ENCODE measurements around the gene ABCC10.
A peak's percentile ranks its signal among the peaks of the same experiment; 100 is the strongest.
"Not testable (repeated sequence)": the region's sequence is repeated elsewhere in the genome, so short reads cannot be mapped to it uniquely, and the experiment has no call there.

The ABCC10 gene

DNA sequence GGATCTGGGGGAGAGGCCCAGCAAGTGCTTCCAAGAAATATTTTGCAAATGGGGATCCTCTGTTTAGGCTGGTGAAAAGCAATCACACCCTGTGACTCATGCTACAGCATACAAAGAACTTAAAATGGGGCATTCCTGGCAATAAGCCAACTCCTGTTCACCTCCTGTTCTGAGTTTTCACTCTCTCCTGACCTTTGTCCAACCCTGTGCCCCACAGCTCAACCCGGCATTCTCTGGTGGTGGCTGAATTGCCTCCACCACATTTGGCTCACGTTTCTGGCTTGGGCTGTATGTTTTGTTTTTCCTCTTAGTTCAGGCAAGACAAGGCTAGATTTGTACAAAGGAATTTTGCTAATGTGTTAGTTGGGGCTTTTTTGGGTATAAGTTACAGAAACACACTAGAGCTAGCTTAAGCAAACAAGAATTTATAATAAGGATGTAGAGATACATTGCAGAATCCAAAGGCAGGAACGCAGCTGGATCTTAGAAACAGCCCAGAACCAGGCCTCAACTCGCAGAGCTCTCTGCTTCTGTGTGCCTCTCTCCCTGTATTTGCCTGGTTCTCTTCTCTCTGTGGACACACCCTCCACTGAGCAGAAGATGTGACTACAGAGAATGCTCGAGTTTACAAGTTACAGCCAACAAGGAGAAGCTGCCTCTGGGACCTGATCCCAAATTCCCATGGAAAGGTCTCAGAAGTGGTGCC, 9.4 kb downstream of the ABCC10 start:
- DNase-seq (ENCODE audit: insufficient read length, low spot score) = peak; percentile 74
- FAIRE-seq = peak; percentile 65

DNA sequence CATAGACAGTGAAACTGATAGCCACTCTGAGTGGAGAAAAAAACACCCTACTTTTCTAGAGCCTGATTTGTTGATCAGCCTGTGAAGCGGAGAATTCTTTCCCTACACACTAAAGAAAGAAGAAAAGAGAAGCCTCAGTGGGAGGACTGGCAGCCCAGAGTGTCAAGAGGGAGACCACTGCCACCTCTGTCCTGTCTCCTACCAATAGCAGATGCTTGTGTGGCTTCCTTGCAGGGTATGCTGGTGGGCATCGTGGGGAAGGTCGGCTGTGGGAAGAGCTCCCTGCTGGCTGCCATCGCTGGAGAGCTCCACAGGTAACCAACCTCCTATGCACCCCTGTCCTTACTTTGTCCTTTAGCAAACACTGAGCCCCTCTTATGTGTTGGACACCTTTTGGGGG, 10.4 kb downstream of the ABCC10 start:
- FAIRE-seq (no peak), DNase-seq (ENCODE audit: insufficient read length, low spot score) (no peak)

DNA sequence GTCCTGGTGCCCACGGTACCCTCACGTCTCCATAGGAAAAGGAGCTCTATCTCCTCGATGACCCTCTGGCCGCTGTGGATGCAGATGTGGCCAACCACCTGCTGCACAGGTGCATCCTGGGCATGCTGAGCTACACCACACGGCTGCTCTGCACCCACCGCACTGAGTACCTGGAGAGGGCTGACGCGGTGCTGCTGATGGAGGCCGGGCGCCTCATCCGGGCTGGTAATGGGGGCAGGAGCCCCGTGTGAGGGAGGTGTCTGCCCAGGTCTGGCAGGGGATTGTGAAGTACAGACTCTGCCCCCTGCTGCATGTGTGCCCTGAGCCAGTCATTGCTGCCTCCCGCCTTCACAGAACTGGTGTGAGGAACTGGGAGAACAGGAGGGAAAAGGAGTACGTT, 15.6 kb downstream of the ABCC10 start:
- FAIRE-seq (no peak), DNase-seq (ENCODE audit: insufficient read length, low spot score) (no peak)

GRCh38 chr6:43444036-43444435, 16.7 kb downstream of the ABCC10 start:
- DNase-seq (ENCODE audit: insufficient read length, low spot score) (no peak), FAIRE-seq (no peak)

DNA sequence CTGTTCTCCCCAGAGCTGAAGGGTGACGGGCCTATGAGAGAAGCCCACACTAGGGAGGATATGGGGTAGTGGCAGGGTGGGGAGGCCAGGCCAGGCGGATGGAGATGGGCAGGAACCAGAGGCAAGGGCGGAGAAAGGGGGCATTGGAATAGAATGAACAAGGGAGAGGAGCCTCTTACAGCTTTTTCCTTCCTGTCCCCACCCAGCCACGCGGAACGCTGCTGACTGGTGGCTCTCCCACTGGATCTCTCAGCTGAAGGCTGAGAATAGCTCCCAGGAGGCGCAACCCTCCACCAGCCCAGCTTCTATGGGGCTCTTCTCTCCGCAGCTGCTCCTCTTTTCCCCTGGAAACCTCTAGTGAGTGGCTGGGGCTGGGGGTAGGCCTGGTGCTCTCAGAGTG, 17.2 kb downstream of the ABCC10 start:
- FAIRE-seq (no peak), DNase-seq (ENCODE audit: insufficient read length, low spot score) (no peak)

GRCh38 chr6:43445576-43445975, 18.2 kb downstream of the ABCC10 start:
- DNase-seq (ENCODE audit: insufficient read length, low spot score) = no peak
- FAIRE-seq = no peak

GRCh38 chr6:43447604-43448003, 20.3 kb downstream of the ABCC10 start:
- DNase-seq (ENCODE audit: insufficient read length, low spot score) (no peak), FAIRE-seq (no peak)

DNA sequence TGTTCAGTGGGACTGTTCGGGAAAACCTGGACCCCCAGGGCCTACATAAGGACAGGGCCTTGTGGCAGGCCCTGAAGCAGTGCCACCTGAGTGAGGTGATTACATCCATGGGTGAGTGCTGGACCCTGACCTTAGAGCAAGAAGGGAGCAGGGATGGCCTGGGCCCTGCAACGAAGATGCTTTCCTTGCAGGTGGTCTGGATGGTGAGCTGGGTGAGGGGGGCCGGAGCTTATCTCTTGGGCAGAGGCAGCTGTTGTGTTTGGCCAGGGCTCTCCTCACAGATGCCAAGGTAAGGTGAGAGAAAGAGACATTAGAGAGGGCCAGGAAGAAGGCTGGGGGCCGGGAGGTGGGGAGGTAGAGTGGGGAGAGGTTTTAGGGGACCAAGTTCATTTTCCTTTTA, 21.6 kb downstream of the ABCC10 start:
- FAIRE-seq (no peak), DNase-seq (ENCODE audit: insufficient read length, low spot score) (no peak)

DNA sequence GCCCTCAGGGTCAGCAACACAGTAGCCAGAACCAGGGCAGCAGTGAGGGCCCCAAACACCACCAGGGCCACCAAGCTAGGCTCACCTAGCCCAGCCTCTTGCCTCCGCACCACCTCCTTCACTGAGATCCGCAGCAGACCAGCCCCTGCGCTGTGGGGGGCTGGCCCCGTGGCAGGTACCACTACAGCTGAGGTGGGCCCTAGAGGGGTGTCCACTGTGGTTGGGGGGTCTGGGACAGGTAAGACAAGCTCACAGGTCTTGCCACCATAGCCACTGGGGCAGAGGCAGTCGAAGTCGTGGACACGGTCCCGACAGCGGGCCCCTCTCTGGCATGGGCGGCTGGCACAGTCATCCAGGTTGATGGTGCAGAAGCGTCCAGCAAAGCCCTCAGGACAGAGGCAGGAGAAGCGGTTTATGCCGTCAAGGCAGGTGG, 23.4 kb downstream of the ABCC10 start:
- FAIRE-seq (no peak), DNase-seq (ENCODE audit: insufficient read length, low spot score) (no peak)

GRCh38 chr6:43451348-43451747, 24.0 kb downstream of the ABCC10 start:
- no peak for FAIRE-seq
- no peak for DNase-seq (ENCODE audit: insufficient read length, low spot score)

- no peak for FAIRE-seq
- DNase-seq (ENCODE audit: insufficient read length, low spot score) = no peak
These were observed 24.6 kb downstream of the ABCC10 start for GRCh38 chr6:43451939-43452338.

DNA sequence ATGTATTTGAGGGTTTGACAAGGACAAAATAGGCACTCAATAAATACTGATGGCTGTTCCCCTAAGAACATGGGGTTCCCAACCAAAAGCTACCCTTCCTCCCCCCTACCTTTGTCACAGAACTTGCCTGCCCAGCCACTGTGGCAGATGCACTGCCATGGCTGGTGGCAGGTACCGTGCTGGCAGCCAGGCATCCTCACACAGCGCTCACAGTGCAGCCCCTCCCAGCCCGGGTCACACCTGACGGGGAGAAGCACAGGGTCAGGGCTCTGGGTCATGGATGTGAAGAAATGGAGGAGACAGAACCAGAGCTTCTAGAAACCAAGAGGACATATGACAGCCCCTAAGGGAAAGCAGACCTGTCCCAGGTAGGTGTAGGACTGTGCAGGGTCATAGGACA, 25.6 kb downstream of the ABCC10 start:
- peak; percentile 62 for FAIRE-seq
- no peak for DNase-seq (ENCODE audit: insufficient read length, low spot score)

DNA sequence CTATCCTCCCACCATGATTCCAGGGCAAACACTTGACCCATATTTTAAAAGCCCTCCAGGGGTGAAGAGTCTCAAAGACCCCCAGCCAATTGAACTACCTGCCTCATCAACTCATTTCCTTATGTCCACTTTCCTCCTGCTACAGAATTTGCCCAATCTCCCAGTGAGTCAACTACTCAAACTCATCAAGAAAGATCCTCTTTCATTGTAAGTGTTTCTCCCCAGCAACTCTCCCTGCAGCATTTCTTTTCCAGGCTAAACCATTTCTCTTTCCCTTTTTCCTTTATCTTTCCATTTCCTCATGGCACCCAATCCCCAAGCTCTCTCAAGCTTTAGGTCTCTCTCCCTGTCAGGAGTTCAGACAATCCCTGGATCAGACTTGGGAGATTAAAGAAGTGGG, 26.5 kb downstream of the ABCC10 start:
- FAIRE-seq (no peak), DNase-seq (ENCODE audit: insufficient read length, low spot score) (no peak)

GRCh38 chr6:43454290-43454695, 27.0 kb downstream of the ABCC10 start:
- FAIRE-seq (no peak), DNase-seq (ENCODE audit: insufficient read length, low spot score) (no peak)

DNA sequence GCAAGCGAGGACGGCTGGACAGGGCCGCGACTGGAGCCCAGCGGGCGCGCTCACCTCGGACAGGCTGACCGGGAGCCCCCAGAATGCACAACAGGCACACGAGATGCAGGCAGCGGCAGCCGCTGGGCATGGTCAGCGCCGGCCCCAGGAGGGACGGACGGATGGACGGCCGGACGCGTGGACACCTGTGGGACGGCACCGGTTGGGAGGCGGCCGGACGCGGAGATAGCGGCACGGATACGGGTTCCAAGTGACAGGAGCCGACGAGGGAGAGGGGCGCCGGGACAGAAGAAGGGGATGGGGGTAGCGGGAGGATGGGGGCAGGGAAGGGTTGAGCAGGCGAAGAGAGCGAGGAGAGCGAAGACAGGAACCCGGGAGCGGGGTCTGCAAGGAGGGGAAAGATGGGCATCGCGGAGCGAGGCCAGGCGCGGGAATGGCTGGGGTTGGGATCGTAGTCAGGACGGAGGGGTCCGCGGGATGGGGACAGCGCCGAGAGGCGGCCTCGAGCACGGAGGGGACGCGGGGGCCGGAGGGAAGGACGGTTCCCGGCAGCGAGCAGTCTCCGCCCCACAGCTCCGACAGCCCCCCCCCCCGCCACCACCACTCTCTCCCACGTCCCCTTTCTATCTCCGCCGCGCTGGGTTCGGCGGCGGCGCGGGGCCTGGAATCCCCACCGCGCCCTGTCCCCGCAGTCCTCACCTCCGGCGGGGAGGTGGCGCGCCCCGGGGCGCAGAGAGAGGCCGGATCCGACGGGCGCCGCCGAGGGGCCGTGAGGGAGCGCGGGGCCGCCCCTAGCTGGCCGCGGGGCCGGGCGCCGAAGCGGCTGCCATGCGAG, 27.6 kb downstream of the ABCC10 start:
- DNase-seq (ENCODE audit: insufficient read length, low spot score) (peak; percentile 92), FAIRE-seq (peak; percentile 93)

DNA sequence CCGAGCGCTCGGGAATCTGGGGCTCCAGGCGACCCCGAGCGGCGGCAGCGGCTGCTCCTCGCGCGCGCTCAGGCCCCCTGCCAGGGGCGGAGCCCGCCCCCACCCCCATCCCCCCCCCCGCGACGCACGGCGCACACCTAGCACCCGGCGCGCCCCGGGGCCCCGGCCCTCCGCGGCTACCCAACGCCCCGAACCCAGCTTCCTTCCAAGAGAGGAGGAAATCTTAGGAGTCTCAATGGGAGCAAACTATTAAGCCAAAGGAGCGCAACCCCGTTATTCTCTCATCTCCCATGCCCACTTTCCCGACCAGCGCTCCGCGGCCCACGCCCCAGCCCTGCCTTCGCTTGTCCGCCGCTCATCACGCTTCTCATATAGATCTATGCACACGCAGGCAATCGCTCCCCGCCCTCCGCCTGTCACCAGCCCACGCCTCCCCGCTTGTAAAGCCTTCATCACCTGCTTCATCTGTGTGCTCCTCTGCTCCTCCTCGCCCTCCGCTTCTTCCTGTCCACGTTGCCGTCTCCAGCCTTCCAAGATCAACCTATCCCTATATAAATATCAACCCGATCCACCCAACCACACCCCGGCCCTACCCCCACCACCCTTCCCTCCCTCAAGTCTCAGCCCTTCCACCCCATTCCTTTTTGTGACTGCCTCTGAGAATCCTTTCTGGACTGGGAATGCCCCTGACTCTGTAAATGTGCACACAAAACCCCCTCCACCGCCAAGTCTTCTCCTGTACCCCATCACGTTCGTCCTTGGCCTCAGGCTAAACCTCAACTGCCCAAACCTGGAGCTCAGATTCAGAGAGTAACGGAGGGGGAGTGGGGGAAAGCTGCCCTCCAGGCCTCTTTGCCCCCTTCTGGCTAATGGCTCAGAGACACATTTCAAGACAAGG, 28.4 kb downstream of the ABCC10 start, which contains the start of gene DLK2:
TSS of gene DLK2 (minus strand) at position 18 of the 898 bp plus-strand sequence. CDS start 723 bp downstream, outside the sequence.
- peak; percentile 84 for FAIRE-seq

DNA sequence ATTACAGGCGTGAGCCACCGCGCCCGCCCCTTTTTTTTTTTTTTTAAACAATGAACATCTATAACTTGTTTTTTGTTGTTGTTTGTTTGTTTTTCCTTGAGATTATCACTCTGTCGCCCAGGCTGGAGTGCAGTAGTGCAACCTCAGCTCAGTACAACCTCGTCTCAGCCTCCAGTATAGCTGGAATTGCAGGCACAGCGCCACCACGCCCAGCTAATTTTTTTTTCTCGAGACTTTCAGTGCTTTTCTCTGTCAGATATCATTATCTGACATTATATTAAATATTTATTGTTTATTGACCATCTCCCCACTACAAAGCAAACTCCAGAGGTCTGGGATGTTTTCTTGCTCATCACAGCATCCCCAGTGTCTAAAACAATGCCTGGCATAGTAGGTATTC, 30.3 kb downstream of the ABCC10 start:
- no peak for FAIRE-seq

More for the DNA sequence above, 28.4 kb downstream of the ABCC10 start, which contains the start of gene DLK2:
- DNase-seq (ENCODE audit: insufficient read length, low spot score) = peak; percentile 59

DNA sequence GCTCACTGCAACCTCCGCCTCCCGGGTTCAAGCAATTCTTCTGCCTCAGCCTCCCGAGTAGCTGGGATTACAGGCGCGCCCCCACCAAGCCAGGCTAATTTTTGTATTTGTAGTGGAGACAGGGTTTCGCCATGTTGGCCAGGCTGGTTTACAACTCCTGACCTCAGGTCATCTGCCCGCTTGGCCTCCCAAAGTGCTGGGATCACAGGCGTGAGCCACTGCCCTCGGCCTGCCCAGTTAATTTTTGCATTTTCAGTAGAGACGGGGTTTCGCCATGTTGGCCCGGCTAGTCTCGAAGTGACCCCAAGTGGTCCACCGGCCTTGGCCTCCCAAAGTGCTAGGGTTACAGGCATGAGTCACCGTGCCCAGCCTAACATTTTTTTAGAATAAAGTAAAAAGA, 30.8 kb downstream of the ABCC10 start:
- not testable (repeated sequence) for DNase-seq (ENCODE audit: insufficient read length, low spot score); FAIRE-seq

More for the DNA sequence above, 30.3 kb downstream of the ABCC10 start:
- DNase-seq (ENCODE audit: insufficient read length, low spot score) = no peak

- DNase-seq (ENCODE audit: insufficient read length, low spot score) (no peak), FAIRE-seq (no peak)
These were observed 32.2 kb downstream of the ABCC10 start for GRCh38 chr6:43459535-43459934.

DNA sequence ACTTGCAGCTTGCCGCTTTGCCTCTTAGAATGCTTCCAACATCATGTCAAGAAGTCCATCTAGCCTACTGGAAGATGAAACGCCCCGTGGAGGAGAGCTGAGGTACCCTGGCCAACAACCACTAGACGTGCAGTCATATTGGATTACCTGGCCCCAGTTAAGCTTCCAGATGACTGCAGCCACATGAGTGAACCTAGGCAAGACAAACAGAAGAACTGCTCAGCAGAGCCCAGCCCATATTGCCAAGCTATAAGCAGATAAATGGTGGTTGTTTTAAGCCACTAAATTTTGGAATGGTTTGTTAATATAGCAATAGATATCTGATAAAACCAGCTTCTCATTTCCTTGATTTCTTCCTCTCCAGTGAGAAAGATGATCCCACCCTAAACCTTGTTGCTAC, 32.7 kb downstream of the ABCC10 start:
- DNase-seq (ENCODE audit: insufficient read length, low spot score) = no peak
- FAIRE-seq = no peak

- no peak for FAIRE-seq
- DNase-seq (ENCODE audit: insufficient read length, low spot score) = no peak
These were observed 34.6 kb downstream of the ABCC10 start for GRCh38 chr6:43461936-43462335.

Data from HTR-8/SVneo (cell line).